Measurements from ENCODE around the gene INPP1.

- TF ChIP-seq CTCF (IDR thresholded peaks at IDR 0.05; ENCODE audit: low read depth, low read length, missing input control) (no peak), MAX (IDR thresholded peaks at IDR 0.05) (no peak), YY1 (IDR thresholded peaks at IDR 0.05) (no peak), GABPA (IDR thresholded peaks at IDR 0.05 in 1 of 2, conservative IDR thresholded peaks at IDR 0.05 in 1 of 2) (no peak), JUND (IDR thresholded peaks at IDR 0.05) (no peak), ATF3 (IDR thresholded peaks at IDR 0.05) (no peak), TAF1 (conservative IDR thresholded peaks at IDR 0.05) (no peak), REST (IDR thresholded peaks at IDR 0.05) (no peak), SP1 (IDR thresholded peaks at IDR 0.05) (no peak), RXRA (IDR thresholded peaks at IDR 0.05) (no peak)
Observed at GRCh38 chr2:190366248-190366753, 22.9 kb downstream of the INPP1 start.

All from liver (tissue), 3 donors.